NB4 (cell line): ENCODE measurements around the gene JTB.

Experiments
- POLR2A ChIP-seq: IDR thresholded peaks from 2 replicates; pipeline ENCODE4 v1.6.1; 2011; ENCODE audit warnings: mild to moderate bottlenecking; ENCODE audit not compliant: insufficient read length; ENCODE audit errors: extremely low read depth
- TF ChIP-seq, protein P1 (sequence below): IDR thresholded peaks from one replicate; pipeline ENCODE4 v1.5.1; 2012; ENCODE audit warnings: low read depth, low read length
- TF ChIP-seq, protein P2 (sequence below): IDR thresholded peaks from 2 replicates; pipeline ENCODE4 v1.6.1; 2011; ENCODE audit warnings: low read depth, low read length

DNA sequence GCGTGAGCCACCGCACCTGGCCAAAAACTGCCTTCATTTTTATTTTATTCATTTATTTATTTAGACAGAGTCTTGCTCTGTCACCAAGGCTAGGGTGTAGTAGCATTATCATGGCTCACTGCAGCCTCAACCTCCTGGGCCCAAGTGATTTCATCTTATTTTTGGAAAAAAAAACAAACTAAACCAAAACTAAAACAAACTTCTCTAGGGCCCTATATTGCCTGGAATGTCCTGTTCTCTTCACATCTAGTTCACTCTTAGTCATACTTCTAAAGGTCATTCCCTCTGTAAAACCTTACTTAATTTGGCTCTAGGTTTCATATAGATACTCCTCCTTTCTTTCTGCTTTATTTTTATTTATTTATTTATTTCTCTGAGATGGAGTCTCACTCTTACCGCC is 28.7 kb upstream of the JTB start:
- TF ChIP-seq, protein P1, sequence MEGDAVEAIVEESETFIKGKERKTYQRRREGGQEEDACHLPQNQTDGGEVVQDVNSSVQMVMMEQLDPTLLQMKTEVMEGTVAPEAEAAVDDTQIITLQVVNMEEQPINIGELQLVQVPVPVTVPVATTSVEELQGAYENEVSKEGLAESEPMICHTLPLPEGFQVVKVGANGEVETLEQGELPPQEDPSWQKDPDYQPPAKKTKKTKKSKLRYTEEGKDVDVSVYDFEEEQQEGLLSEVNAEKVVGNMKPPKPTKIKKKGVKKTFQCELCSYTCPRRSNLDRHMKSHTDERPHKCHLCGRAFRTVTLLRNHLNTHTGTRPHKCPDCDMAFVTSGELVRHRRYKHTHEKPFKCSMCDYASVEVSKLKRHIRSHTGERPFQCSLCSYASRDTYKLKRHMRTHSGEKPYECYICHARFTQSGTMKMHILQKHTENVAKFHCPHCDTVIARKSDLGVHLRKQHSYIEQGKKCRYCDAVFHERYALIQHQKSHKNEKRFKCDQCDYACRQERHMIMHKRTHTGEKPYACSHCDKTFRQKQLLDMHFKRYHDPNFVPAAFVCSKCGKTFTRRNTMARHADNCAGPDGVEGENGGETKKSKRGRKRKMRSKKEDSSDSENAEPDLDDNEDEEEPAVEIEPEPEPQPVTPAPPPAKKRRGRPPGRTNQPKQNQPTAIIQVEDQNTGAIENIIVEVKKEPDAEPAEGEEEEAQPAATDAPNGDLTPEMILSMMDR = no peak
- no peak for TF ChIP-seq POLR2A
- TF ChIP-seq, protein P2, sequence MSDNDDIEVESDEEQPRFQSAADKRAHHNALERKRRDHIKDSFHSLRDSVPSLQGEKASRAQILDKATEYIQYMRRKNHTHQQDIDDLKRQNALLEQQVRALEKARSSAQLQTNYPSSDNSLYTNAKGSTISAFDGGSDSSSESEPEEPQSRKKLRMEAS = no peak
